HCT116 (cell line): ENCODE data around the gene AXIN2. TPM values are rescaled to one million over a fixed set of nuclear protein-coding genes. Genes with fewer than 3 reads are reported as not detected.
A peak's percentile ranks its signal among the peaks of the same experiment; 100 is the strongest.

Source experiments
- ATAC-seq: fragments of 200-7000 bp; cut with Tn5 transposase; 2 replicates; pipeline ENCODE4 v1.9.1; 2020; ENCODE audit warnings: mild to moderate bottlenecking, moderate library complexity
- BruUV-seq: library from RNA; stranded (reverse); fragments of 400-500 nt; replicated peaks from 2 replicates; lab custom pipeline; 2021; lab: Mats Ljungman, UMichigan
- CTCF ChIA-PET: fragments of 300-600 bp; sonication (Branson Sonifier 250); formaldehyde crosslinking; loops from one replicate; lab custom pipeline; 2021; ENCODE audit warnings: antibody characterized with exemption; lab: Charles Lee
- POLR2A ChIA-PET: fragments of 300-600, 350-600 bp; sonication (Branson Sonifier 250); formaldehyde crosslinking; loops from one replicate; lab custom pipeline; 2021; ENCODE audit warnings: antibody characterized with exemption; lab: Charles Lee
- RAD21 ChIA-PET, 2 experiments: fragments of 300-600 bp; sonication (Branson Sonifier 250); formaldehyde crosslinking; loops; one replicate each; lab custom pipeline; 2023; ENCODE audit warnings: low total read pairs in 2 of 2; ENCODE audit not compliant: uncharacterized antibody in 2 of 2, unreplicated experiment in 2 of 2, low non-redundant PET in 1 of 2; lab: Charles Lee
- DNase-seq: peaks from one replicate; pipeline ENCODE4 v3.0.0-alpha.2; 2010; ENCODE audit warnings: low read depth, low spot score
- H2AFZ ChIP-seq: fragments of 200-600 bp; shearing (Covaris generic), sonication (generic); 2 replicates; pipeline ENCODE4 v1.6.1; 2017; ENCODE audit warnings: low read depth, mixed run types, mixed read lengths, antibody characterized with exemption, low read length; ENCODE audit not compliant: poor library complexity, severe bottlenecking
- H3K27ac ChIP-seq: 2 replicates; pipeline ENCODE4 v1.5.1; 2012; ENCODE audit warnings: low read depth, low read length
- H3K27me3 ChIP-seq: fragments of 200-600 bp; sonication (generic); 2 replicates; pipeline ENCODE4 v1.6.1; 2016; ENCODE audit warnings: mixed run types, low read length, mixed read lengths; ENCODE audit not compliant: insufficient read depth
- H3K36me3 ChIP-seq, 2 experiments: fragments of 200-500 bp in 1 of 2; fragments of 200-600 bp in 1 of 2; sonication (Bioruptor generic) in 1 of 2; sonication (generic) in 1 of 2; 2 replicates each; pipeline versions ENCODE4 v1.5.1 to v1.6.1; 2014 to 2016; ENCODE audit warnings: low read length in 2 of 2, inconsistent platforms in 1 of 2, mixed read lengths in 1 of 2, mixed run types in 1 of 2; ENCODE audit not compliant: insufficient read depth in 2 of 2, control insufficient read depth in 1 of 2
- H3K4me1 ChIP-seq, 2 experiments: fragments of 200-600 bp in 1 of 2; sonication (generic) in 1 of 2; 2 replicates each; pipeline versions ENCODE4 v1.5.1 to v1.6.1; 2012 to 2017; ENCODE audit warnings: low read length in 2 of 2, inconsistent platforms in 1 of 2, mild to moderate bottlenecking in 1 of 2, mixed read lengths in 1 of 2, mixed run types in 1 of 2, moderate library complexity in 1 of 2; ENCODE audit not compliant: insufficient read depth in 2 of 2, control insufficient read depth in 1 of 2
- H3K4me2 ChIP-seq: fragments of 200-600 bp; sonication (generic); 2 replicates; pipeline ENCODE4 v1.6.1; 2017; ENCODE audit warnings: mixed run types, low read length, mixed read lengths
- H3K4me3 ChIP-seq, 2 experiments: fragments of 200-600 bp in 1 of 2; sonication (generic) in 1 of 2; replicated peaks in 1 of 2; 2 replicates each; pipeline ENCODE4 v1.5.1; 2011 to 2016; ENCODE audit warnings: low read length in 2 of 2, control low read depth in 1 of 2, low read depth in 1 of 2, mild to moderate bottlenecking in 1 of 2, mixed read lengths in 1 of 2, mixed run types in 1 of 2
- H3K79me2 ChIP-seq: fragments of 200-600 bp; sonication (generic); 2 replicates; pipeline ENCODE4 v1.6.1; 2017; ENCODE audit warnings: mild to moderate bottlenecking, mixed run types, low read length, moderate library complexity, mixed read lengths; ENCODE audit not compliant: insufficient read depth
- H3K9ac ChIP-seq: fragments of 200-600 bp; sonication (generic); 2 replicates; pipeline ENCODE4 v1.6.1; 2016; ENCODE audit warnings: low read length, mixed read lengths
- H3K9me2 ChIP-seq: fragments of 200-600 bp; sonication (generic), shearing (Covaris generic); 2 replicates; pipeline ENCODE4 v1.6.1; 2017; ENCODE audit warnings: mixed run types, mild to moderate bottlenecking, moderate library complexity; ENCODE audit not compliant: insufficient read depth
- H3K9me3 ChIP-seq, 2 experiments: fragments of 200-500 bp in 1 of 2; fragments of 200-600 bp in 1 of 2; sonication (Bioruptor generic) in 1 of 2; sonication (generic) in 1 of 2; 2 replicates each; pipeline ENCODE4 v1.6.1; 2014 to 2017; ENCODE audit warnings: low read length in 2 of 2, mixed read lengths in 2 of 2, inconsistent platforms in 1 of 2, low read depth in 1 of 2, mild to moderate bottlenecking in 1 of 2, mixed run types in 1 of 2, moderate library complexity in 1 of 2; ENCODE audit not compliant: control insufficient read depth in 1 of 2, insufficient read depth in 1 of 2
- H4K20me1 ChIP-seq: fragments of 200-600 bp; sonication (generic), shearing (Covaris generic); 2 replicates; pipeline ENCODE4 v1.6.1; 2017; ENCODE audit warnings: mixed run types, mild to moderate bottlenecking, moderate library complexity; ENCODE audit not compliant: insufficient read depth
- CBX3 ChIP-seq: IDR thresholded peaks from 2 replicates; pipeline ENCODE4 v1.6.1; 2012; ENCODE audit warnings: low read depth
- CEBPB ChIP-seq: IDR thresholded peaks from 2 replicates; pipeline ENCODE4 v1.6.1; 2012; ENCODE audit warnings: low read depth
- EGR1 ChIP-seq: IDR thresholded peaks from 2 replicates; pipeline ENCODE4 v1.6.1; 2012; ENCODE audit warnings: low read depth
- ELF1 ChIP-seq: IDR thresholded peaks from 2 replicates; pipeline ENCODE4 v1.6.1; 2012; ENCODE audit warnings: low read depth, borderline replicate concordance
- JUND ChIP-seq: IDR thresholded peaks from 2 replicates; pipeline ENCODE4 v1.6.1; 2012
- SIN3A ChIP-seq: IDR thresholded peaks from 2 replicates; pipeline ENCODE4 v1.6.1; 2012; ENCODE audit warnings: low read depth
- TCF7L2 ChIP-seq: IDR thresholded peaks from 2 replicates; pipeline ENCODE4 v1.7.0; 2011; ENCODE audit warnings: borderline replicate concordance, inconsistent platforms; ENCODE audit not compliant: insufficient read depth, insufficient read length; ENCODE audit errors: extremely low read depth
- YY1 ChIP-seq: IDR thresholded peaks from 2 replicates; pipeline ENCODE4 v1.6.1; 2011; ENCODE audit warnings: low read length, low read depth, moderate library complexity, mild to moderate bottlenecking; ENCODE audit not compliant: insufficient replicate concordance; ENCODE audit errors: extremely low read depth
- ZFX ChIP-seq: fragments of 450-650 bp; IDR thresholded peaks from 2 replicates; pipeline ENCODE4 v1.6.1; 2017
- ZNF274 ChIP-seq: fragments of 200-500 bp; sonication (Bioruptor generic); IDR thresholded peaks from 2 replicates; pipeline ENCODE4 v1.6.1; 2014; ENCODE audit warnings: mild to moderate bottlenecking, low read depth, low read length, inconsistent platforms
- intact Hi-C: fragments of 100-400 bp; cut with micrococcal nuclease; formaldehyde crosslinking; loops from 2 replicates; pipeline ENCODE4 v1.10.0; 2022
- total RNA-seq: library from RNA; stranded (reverse); gene quantifications from one replicate; pipeline ENCODE4 v1.2.1, GENCODE V29; 2021; ENCODE audit not compliant: unreplicated experiment
- TF ChIP-seq, protein P1 (sequence below): IDR thresholded peaks from 2 replicates; pipeline ENCODE4 v1.6.1; 2012; ENCODE audit warnings: low read depth
- TF ChIP-seq, protein P2 (sequence below): IDR thresholded peaks from 2 replicates; pipeline ENCODE4 v1.6.1; 2012
- TF ChIP-seq, protein P3 (sequence below), 3 experiments: fragments of 200-600 bp in 1 of 3; sonication (generic) in 1 of 3; IDR thresholded peaks in 2 of 3; conservative IDR thresholded peaks in 1 of 3; 2 replicates each; pipeline ENCODE4 v1.5.1; 2012 to 2017; ENCODE audit warnings: low read depth in 2 of 3, low read length in 2 of 3, antibody characterized with exemption in 1 of 3, borderline replicate concordance in 1 of 3, control low read depth in 1 of 3, mild to moderate bottlenecking in 1 of 3, mixed read lengths in 1 of 3, mixed run types in 1 of 3, moderate library complexity in 1 of 3; ENCODE audit not compliant: insufficient read depth in 1 of 3
- TF ChIP-seq, protein P4 (sequence below): IDR thresholded peaks from 2 replicates; pipeline ENCODE4 v1.6.1; 2011; ENCODE audit warnings: mild to moderate bottlenecking, low read length, moderate library complexity; ENCODE audit not compliant: insufficient replicate concordance; ENCODE audit errors: extremely low read depth

The AXIN2 gene
- total RNA-seq, 1 experiment from 2014 or later = 7.1 TPM

DNA sequence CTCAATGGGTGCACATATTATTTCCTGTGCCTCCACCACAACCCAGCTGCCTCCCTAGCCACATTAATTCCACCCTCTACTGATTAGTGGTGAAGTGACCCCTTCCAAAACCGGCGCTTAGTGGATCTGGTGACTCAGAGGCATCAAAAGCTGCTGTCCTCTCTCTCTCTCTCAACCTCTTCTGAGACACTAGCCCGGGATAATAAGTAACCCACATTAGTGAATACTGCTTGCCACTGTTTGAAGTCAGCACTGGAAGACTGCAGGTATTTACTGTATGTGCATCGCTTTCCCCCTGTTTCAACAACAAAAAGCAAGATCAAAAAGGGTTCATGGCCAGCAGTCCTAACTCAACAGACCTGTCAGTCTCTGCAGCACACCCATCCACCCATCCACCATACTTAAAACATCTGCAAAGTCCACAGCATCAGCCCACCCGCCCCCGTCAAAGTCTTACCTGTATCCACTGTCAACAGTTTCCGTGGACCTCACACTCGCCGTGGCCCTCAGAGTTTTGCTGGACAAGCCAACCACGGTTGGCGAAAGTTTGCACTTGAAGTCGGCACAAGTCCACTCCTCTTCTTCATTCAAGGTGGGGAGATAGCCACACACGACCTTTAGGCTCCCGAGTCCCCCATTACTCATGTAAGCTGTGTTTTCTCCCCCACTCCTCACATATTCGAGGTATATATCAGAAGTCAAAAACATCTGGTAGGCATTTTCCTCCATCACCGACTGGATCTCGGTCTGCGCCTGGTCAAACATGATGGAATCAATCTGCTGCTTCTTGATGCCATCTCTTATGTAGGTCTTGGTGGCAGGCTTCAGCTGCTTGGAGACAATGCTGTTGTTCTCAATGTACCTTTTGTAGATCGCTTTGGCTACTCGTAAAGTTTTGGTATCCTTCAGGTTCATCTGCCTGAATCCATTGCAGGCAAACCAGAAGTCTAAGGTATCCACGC is 3.8 kb downstream of the AXIN2 start (continued):
- TF ChIP-seq, protein P1, sequence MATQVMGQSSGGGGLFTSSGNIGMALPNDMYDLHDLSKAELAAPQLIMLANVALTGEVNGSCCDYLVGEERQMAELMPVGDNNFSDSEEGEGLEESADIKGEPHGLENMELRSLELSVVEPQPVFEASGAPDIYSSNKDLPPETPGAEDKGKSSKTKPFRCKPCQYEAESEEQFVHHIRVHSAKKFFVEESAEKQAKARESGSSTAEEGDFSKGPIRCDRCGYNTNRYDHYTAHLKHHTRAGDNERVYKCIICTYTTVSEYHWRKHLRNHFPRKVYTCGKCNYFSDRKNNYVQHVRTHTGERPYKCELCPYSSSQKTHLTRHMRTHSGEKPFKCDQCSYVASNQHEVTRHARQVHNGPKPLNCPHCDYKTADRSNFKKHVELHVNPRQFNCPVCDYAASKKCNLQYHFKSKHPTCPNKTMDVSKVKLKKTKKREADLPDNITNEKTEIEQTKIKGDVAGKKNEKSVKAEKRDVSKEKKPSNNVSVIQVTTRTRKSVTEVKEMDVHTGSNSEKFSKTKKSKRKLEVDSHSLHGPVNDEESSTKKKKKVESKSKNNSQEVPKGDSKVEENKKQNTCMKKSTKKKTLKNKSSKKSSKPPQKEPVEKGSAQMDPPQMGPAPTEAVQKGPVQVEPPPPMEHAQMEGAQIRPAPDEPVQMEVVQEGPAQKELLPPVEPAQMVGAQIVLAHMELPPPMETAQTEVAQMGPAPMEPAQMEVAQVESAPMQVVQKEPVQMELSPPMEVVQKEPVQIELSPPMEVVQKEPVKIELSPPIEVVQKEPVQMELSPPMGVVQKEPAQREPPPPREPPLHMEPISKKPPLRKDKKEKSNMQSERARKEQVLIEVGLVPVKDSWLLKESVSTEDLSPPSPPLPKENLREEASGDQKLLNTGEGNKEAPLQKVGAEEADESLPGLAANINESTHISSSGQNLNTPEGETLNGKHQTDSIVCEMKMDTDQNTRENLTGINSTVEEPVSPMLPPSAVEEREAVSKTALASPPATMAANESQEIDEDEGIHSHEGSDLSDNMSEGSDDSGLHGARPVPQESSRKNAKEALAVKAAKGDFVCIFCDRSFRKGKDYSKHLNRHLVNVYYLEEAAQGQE = no peak
- TF ChIP-seq ZNF274 = no peak
- TF ChIP-seq, all 23 proteins: peak for 10

DNA sequence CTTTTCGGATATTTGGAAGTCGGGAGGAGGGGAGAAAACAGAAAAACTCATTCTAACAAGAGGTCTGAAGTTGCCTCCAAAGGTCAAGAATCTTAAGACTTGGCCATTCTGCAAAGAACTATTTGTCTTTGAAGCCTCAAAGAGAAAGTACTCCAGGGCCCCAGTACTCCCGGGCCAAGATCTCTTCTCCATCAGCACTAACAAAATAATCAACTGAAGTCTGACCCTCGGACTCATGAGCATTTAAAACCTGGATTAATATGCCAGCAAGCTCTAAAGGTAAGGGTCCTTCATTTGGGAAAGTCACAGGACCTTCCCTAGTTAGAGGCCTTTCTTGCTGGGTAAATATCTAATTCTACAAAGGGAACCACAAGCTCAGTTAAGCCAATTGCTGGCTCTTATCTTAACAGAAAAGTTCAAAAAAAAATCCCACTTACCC is 4.5 kb downstream of the AXIN2 start:
- Histone ChIP-seq H3K4me3 (peak overlapping the region; percentile 13 to 15; a peak in 3 of 4 replicates), H3K4me1 (peaks cover 22 to 45% of the 10 kb centered on the region in 2 experiments), H3K9ac (no peak overlapping the region), H2AFZ (no peak overlapping the region), H3K9me2 (no peaks in the 10 kb centered on the region), H3K9me3 (no peaks in the 10 kb centered on the region), H3K36me3 (peaks cover 0 to 4% of the 10 kb centered on the region in 2 experiments; a peak in 2 of 4 replicates), H3K79me2 (peaks cover 16% of the 10 kb centered on the region), H3K4me2 (peak overlapping the region; percentile 94), H3K27ac (peak overlapping the region; percentile 86), H3K27me3 (no peaks in the 10 kb centered on the region), H4K20me1 (no peaks in the 10 kb centered on the region)
- POLR2A ChIA-PET = interaction anchor here (0.8 kb wide), 1 partner anchor 156 kb away, joined by 3 read pairs; no protein-coding TSS in a partner anchor
- no peak for ATAC-seq
- no TSS peak for BruUV-seq
- intact Hi-C loops = loop anchor here (1.0 to 5.0 kb wide), 6 partner anchors 138 to 430 kb away; no protein-coding TSS in a partner anchor
- CTCF ChIA-PET = interaction anchor here (0.6 to 2.5 kb wide), 9 partner anchors 9 to 609 kb away, joined by 3 to 35 read pairs (median 4); no protein-coding TSS in a partner anchor
- RAD21 ChIA-PET = interaction anchor here (1.7 to 2.6 kb wide), 2 partner anchors 263 to 325 kb away, joined by 5 to 11 read pairs; no protein-coding TSS in a partner anchor
- no peak for DNase-seq
- TF ChIP-seq ZFX (no peak), CEBPB (no peak), JUND (no peak), TCF7L2 (no peak), ZNF274 (no peak), CBX3 (no peak), SIN3A (no peak), EGR1 (no peak), ELF1 (no peak), YY1 (no peak)
- TF ChIP-seq, protein P2, sequence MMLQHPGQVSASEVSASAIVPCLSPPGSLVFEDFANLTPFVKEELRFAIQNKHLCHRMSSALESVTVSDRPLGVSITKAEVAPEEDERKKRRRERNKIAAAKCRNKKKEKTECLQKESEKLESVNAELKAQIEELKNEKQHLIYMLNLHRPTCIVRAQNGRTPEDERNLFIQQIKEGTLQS = no peak
- TF ChIP-seq, protein P3, sequence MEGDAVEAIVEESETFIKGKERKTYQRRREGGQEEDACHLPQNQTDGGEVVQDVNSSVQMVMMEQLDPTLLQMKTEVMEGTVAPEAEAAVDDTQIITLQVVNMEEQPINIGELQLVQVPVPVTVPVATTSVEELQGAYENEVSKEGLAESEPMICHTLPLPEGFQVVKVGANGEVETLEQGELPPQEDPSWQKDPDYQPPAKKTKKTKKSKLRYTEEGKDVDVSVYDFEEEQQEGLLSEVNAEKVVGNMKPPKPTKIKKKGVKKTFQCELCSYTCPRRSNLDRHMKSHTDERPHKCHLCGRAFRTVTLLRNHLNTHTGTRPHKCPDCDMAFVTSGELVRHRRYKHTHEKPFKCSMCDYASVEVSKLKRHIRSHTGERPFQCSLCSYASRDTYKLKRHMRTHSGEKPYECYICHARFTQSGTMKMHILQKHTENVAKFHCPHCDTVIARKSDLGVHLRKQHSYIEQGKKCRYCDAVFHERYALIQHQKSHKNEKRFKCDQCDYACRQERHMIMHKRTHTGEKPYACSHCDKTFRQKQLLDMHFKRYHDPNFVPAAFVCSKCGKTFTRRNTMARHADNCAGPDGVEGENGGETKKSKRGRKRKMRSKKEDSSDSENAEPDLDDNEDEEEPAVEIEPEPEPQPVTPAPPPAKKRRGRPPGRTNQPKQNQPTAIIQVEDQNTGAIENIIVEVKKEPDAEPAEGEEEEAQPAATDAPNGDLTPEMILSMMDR (IDR thresholded peaks at IDR 0.05 in 2 of 3, conservative IDR thresholded peaks at IDR 0.05 in 1 of 3; ENCODE audit: borderline replicate concordance in 1 of 3, insufficient read depth in 1 of 3, low read depth in 2 of 3, low read length in 2 of 3) = no peak
- TF ChIP-seq, protein P4, sequence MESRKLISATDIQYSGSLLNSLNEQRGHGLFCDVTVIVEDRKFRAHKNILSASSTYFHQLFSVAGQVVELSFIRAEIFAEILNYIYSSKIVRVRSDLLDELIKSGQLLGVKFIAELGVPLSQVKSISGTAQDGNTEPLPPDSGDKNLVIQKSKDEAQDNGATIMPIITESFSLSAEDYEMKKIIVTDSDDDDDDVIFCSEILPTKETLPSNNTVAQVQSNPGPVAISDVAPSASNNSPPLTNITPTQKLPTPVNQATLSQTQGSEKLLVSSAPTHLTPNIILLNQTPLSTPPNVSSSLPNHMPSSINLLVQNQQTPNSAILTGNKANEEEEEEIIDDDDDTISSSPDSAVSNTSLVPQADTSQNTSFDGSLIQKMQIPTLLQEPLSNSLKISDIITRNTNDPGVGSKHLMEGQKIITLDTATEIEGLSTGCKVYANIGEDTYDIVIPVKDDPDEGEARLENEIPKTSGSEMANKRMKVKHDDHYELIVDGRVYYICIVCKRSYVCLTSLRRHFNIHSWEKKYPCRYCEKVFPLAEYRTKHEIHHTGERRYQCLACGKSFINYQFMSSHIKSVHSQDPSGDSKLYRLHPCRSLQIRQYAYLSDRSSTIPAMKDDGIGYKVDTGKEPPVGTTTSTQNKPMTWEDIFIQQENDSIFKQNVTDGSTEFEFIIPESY = no peak
